GM21381 (cell line): Measurements from ENCODE around the gene ISOC1.

ENCODE experiments used
- ATAC-seq: cut with Tn5 transposase; IDR thresholded peaks from one replicate; pipeline ENCODE4 v1.9.1; 2021; ENCODE audit warnings: mild to moderate bottlenecking, moderate library complexity; ENCODE audit not compliant: unreplicated experiment

ISOC1 gene

DNA sequence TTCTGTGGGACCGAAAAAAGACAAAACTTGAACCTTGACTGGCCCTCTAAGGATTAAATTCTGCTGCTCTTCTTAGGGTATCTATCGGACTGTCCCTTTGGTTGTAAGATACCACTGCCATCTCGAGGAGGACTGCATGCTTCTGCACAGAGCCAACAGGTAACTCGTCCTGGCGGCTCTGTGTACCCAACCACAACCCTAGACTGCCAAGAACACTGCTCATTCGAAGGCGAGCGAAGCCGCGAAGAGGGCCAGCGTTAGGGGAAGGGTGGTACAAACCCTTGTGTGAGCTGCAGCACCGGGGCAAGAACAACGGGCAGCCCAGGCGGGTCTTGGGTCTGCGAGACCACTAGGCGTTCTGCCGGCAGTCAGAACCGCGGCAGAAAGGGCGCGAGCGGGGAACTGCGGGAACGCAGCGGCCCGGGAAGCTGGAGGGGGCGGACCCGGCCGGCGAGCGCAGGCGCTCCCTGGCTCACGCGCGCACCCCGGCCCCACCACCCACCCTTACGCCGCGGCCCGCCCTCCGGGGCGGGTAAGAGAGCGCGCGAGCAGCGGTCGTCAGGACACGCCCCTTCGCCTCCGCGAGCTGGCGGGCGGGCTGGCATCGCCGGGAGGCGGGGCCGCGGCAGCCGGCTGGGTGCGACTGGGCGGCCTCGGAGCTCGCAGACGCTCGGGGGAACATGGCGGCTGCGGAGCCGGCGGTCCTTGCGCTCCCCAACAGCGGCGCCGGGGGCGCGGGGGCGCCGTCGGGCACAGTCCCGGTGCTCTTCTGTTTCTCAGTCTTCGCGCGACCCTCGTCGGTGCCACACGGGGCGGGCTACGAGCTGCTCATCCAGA is at the start of gene ISOC1:
ISOC1 (plus strand) TSS at position 663 of the 837 bp plus-strand sequence; CDS start at position 681, 18 bp downstream.
- peak; percentile 88 for ATAC-seq

DNA sequence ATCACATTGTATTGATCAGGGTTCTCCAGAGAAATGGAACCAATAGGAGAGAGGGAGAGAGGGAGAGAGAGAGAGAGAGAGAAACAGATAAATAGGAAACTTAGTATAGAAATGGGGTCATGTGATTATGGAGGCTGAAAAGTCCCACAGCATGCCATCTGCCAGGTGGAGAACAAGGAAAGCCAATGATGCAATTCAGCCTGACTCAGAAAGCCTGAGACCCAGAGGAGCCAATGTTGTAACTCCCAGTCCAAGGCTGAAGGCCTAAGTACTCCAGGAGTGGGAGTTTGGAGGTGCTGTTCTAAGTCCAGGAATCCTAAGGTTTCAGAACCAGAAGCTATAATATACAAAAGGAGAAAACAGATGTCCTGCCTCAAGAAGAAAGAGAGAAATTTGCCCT is 48.4 kb upstream of the ISOC1 start:
- ATAC-seq = no peak

DNA sequence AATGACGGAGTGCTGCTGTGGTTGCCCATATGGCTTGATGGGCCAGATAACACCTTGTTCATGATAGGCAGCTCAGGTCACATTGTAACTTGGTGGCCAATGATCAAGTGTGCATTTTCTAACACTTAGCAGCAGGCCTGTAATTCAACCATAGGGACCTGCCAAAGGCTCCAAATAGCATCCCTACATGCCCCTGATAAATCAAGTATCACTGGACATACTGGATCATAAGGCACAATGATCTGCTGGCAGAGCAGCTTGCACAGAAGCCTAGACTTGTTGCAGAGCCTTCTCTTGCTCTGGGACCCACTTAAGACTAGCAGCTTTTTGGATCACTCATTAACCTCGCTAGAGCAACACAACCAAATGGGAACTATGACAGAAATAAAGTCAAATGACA is 46.0 kb upstream of the ISOC1 start:
- no peak for ATAC-seq

DNA sequence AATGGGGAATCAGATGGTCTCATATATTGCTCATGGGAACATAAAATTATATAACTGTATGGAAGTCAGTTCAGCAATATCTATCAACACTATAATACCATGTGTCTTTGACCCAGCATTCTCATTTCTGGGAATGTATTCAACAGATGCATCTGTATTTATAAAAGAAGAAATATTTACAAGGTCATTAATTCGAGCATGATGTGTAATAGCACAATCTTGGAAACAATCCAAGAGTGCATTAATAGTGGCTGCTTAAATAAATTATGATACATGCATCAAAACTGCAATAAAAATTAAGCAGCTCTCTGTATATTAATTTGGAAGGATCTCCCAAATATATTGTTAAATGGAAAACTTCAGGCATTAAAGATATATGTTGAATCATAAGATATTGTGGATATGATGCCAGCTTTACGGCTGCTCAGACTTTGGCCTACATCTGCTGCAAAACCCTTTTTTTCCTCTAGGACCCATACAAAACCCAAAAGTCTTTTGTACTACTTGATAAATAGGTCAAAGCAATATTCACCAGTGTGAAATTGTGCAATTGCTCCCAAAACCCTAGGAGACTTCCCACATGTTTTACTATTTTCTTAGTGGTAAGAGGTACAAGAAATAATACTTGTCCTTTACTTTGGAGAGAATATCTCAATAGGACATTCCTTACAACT is 45.3 kb upstream of the ISOC1 start:
- no peak for ATAC-seq

DNA sequence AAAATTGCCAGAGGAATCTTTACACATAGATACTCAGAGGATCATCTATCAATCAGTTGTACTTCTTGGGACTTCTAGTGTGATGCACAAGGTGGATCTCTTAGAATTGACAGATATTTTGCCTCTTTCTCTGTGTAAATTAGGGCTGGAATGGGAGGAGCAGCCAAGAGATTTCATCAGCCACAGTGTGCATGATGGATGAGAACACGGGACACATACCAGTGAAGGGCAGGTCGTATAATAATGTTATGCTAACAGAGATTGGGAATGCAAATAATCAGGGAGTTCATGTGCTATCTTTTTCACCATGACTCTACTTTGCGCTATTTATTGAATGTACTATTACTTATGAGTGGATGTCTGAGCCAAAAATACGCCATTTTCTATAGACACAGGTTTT is 43.3 kb upstream of the ISOC1 start:
- no peak for ATAC-seq

DNA sequence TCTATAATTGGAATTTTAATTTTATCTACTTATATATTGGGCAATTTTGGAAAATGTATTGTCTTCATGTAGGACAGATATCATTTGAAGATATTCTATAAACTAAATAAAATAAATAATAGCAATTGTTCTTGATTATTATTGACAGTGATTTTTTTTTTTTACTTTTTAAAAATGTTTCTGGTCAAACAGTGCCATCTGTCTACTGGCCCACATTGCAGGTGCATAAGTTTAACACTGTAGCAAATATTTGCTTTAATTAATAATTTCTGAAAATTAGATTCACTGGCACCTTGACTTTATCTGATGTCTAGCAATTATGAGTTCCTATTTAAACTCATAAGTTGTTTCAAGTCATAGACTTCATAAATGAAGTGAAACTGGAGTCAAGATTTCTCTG is 41.1 kb upstream of the ISOC1 start:
- ATAC-seq = no peak

DNA sequence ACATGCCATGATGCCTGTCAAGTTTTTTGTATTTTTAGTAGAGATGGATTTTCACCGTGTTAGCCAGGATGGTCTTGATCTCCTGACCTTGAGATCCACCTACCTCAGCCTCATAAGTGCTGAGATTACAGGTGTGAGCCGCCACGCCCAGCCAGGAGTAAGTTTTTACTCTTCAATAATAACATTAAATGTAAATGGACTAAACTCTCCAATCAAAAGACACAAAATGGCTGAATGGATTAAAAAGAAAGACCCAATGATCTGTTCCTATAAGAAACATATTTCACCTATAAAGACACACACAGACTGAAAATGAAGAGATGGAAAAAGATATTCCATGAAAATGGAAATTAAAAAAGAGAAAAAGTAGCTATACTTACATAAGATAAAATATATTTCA is 37.2 kb upstream of the ISOC1 start:
- ATAC-seq = no peak

DNA sequence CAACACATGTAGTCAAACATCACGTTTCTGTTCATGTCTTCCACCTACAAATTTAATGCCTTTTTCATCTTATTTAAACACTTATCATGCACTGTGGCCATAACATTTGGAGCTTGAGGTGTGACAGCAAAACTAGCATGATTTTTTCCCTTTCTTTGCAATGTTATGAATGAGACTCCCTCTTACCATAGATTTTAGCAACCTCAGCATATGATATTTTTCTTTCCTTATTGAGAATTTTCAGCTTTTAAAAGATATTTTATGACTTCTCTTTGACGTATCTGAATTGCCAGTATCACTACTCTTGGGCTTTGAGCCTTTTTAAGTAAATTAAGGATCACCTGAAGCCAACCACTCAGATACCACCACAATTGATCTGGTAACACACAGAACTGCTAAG is 32.7 kb upstream of the ISOC1 start:
- no peak for ATAC-seq

DNA sequence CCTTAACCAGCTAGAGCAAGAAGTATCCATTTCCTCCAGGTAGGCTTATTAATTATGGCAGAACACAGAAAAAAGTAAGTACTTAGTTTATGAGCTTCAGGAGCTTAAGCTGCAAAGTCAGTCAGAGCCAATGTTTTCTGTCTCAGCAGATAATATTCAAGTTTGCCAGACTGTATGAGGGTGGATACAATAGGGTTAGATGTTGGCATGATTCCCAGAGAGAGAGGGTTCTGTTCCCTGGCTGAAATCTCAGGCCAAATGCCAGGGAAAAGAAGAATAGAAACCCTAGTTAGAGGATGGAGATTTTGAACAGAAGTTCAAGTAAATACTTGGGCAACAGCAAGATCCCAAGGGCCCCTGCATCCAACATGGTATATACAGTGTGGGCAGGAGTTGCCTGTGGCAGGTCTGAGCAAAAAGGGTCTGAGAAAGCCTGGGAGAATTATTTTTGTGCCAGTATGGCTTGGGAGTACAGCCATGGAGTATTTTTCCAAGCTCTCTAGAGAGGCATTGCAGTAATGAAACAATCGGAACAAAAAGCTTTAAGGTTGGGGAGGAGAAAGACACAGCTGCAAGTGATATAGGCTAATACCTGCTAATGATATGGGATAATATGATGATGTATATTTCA is 31.0 kb upstream of the ISOC1 start:
- no peak for ATAC-seq

DNA sequence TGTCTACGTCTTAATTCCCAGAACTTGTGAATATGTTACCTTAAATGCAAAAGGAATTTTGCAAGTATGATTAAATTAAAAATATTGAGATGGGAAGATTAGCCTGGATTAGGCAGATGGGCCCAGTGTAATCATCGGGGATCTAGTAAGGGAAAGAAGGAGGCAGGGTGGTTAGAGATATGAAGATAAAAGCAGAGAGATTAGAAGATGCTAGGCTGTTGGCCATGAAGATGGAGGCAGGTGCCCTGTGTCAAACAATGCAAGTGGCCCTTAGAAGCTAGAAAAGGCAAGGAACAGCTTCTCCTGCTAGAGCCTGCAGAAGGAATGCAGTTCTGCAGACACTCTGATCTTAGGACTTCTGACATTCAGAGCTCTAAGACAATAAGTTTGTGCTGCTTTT is 28.8 kb upstream of the ISOC1 start:
- no peak for ATAC-seq

DNA sequence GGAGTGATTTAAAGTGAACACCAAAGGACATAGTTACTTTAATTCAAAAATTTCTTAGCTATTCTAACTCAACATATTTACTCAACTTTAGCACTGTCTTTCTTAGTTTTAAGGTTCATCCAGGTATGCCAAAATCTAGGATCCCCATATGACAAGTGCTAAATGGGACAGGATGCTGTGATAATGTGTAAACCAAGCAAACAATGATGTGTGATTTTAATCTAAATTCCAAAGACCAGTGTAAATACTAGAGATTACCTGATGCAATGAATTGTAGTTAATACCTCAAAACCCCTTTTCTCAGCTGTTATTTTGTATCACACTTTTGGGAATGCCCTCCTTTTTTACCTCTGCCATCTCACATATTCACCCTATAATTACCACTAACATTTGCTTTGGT is 26.8 kb upstream of the ISOC1 start:
- ATAC-seq = no peak

DNA sequence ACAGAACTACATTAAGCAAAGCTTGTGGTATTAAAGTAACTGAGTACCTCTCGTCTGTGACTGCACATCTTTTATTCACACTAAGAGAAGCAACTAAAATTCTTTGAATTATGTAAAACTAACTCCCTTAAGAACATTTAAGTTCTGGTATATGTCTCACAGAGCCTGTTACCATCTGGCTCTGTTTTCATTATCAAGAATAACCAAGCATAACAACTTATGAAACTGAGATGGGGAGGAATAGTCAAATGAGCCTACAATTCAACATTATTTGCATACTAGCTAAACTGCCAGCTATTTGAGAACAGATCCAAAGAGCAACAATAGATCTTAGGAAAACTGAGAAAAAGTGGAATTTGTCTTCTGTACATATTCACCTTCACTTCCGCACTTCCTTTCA is 25.3 kb upstream of the ISOC1 start:
- no peak for ATAC-seq

DNA sequence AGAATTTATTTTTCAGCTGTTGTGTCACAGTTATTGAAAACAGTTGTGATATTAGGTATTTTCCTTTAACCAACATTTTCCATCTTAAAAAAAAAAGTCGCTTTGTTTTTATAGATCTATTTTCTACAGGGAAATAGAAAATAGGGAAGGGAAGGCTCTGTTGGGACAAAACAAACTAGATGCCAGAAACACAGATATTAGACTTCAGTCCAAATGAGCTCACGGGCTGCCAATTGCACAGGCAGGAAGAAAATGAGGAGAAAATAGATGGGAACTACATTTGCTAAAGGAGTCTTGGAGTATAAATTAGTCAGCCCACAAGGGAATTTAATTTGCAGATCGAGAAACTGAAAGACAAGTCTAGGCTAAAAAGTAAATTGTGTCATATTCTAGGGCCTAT is 21.4 kb upstream of the ISOC1 start:
- ATAC-seq = no peak

DNA sequence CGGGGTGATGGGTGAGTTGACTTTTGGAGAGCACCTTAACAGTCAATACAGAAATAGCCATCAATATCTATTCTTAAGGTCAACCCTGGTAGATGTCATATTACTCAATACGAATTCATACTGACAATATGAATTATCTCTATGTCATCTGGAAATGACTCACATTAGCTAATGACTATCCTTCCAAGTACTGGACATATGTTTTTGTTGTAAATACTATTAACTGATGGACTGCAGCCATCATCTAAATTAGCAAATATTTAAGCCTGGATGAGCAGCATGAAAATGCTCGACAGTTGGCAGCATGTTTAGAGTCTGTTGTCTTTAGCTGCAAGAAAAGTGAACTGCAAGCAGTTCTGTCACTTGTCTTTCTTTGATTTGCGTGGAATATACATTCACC is 19.6 kb upstream of the ISOC1 start:
- no peak for ATAC-seq

DNA sequence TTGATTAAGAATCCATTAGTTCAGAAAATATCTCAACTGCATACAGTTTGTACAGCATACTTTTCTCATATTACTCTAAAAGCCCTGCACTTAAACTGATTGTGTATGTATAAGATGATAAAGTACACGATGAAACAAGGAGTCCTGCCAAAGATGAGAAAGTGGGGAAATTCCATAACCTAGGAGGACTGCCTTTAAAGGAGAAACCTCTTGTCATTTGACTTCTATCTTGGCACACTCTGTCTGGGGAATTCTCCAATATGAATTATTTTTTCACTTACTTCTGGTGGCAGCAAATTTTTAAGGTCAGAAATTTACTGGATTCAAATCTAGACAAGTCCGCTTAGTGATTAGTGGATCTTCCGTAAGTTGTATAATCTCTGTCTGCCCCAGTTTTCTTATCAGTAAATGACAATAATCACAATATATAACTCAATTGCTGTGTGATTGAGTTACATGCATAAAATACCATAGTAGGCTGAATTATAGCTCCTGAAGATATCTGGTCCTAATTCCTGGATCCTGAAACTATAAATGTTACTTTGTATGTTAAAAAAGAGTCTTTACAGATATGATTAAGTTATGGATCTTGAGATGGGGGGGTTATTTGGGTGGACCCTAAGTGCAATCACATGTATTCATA is 17.0 kb upstream of the ISOC1 start:
- no peak for ATAC-seq

DNA sequence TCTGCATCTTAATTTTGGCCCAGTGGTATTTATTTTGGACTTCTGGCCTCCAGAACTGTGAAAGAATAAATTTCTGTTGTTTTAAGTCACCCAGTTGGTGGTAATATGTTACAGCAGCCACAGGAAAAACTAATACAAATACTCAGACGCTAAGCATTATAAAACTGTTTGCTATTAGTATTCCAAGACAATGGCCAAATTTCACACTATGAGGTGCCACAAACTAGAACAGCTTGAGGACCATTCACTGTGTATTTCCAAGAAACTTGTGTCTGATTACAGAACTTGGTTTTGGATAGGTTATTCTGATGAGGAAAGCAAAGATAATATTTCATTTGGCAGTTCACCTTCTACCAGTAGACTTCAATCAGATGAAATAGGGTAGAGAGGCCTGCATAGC is 16.3 kb upstream of the ISOC1 start:
- no peak for ATAC-seq

DNA sequence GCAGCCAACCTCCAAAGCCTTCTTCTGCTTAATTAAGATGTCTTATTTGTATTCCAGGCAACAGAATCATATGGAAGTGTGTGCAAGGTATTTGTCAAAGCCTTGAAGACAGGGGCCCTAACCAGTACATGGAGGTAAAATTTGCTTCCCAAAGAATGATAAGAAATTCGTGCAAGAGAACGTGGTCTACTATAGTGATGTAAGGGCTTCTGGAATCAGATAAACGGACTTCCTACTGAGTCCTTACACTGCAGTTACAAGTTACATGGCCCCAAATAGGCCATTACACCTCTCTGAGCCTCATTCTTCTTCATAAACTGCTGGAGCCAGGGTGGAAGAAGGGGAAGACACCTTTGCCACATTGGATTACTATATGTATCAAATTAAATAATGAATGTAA is 15.9 kb upstream of the ISOC1 start:
- no peak for ATAC-seq

DNA sequence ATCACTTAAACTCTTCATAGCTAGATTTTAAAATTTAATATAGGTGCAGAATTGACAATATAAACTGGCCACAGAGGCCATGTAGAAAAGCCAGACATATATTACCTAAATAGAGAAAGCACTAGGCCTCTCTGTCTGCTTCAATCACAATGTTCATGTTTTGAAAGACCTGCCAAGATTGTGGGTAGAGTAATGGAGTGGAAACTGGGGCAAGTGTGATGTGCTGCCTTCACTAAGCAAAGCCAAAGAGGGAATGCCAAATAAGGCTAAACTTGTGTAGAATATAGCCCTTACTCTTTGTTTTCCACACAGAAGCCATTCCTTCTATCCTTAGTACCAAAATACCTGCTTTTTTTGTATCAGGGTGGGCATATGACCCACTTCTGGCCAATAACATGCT is 15.1 kb upstream of the ISOC1 start:
- ATAC-seq = no peak

DNA sequence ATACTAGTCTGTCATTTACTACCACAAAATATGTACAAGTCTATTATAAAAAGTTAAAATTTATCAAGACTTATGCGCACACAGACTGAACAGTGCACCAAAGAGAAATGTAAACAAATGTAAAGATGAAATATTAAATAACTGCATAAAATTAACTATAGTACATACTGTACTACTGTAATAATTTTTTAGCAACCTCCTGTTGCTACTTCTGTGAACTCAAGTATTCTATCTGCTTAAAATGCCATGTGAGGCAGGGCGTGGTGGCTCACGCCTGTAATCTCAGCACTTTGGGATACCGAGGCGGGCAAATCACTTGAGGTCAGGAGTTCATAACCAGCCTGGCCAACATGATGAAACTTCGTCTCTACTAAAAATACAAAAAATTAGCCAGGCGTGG is 13.8 kb upstream of the ISOC1 start:
- no peak for ATAC-seq

DNA sequence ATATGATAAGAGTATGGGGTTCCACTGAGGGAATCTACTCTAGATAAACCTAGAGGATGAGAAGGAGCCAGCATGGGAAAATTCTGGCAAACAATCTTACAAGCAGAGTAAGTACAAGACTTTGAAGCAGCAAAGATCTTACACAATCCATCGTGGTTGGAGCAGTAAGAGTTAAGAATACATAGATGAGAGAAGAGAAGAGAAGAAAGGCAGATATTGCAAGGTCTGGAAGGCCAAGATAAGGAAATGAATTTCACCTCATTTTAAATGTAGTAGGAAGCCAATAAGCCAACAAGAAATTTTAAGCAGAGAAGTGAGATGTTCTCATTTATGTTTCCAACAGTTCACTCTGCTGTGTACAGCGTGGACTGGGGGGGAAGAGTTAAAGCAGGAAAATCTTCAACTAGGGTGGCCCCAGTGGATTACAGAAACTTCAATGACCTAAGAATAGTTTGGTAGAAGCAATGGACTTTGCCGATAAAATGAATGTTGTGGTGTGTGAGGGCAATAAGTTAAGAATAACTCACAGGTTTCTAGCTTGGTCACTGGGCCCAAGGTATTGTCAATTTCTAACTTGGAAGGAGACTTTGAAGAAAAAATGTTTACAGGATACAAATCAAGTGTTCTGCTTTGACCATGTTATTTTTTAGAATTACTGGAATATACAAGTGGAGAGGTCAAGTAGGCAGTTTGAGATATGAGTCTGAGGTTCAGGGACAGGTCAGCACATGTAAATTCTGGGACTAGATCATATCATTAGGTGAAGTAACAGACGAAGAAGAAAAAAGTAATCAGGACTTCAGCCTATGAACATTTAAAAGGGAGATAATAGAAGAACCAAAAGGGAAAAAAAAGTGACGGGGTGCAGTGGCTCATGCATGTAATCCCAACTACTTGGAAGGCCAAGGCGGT is 12.1 kb upstream of the ISOC1 start:
- no peak for ATAC-seq
